Left forelimb (tissue), 1 donor: ENCODE measurements around the gene TP53TG3E.
"Not testable (repeated sequence)": the region's sequence is repeated elsewhere in the genome, so short reads cannot be mapped to it uniquely, and the experiment has no call there.

ENCODE experiments used
- DNase-seq: peaks from one replicate; pipeline ENCODE4 v3.0.0-alpha.2; 2018; ENCODE audit warnings: low spot score

Gene TP53TG3E, protein sequence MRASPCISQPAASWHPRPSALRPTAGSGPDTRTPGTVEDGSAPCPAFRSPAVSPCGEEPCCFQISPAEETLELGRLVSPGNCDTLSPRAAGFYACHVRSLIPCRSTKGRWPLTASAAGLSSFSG

DNA sequence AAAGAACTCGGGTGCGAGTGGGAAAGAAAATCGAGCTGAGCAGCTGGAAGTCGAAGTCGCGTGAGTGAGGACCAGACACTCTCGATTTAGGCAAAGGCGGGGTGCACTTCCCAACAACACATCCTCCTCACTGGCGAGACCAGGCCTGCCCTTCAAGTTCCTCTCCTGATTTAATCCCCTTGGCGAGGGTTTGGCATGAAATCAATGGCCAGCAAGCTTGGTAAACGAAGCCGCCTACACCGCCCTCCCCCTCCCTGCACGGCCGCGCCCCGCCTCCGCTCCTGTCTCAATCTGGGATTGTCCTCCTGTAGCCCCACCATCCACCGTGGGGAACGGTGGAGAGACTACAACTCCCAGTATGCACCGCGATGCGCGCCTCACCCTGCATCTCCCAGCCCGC is at the start of gene TP53TG3E:
TP53TG3E (plus strand) TSS at position 301 of the 400 bp plus-strand sequence; CDS start at position 369, 68 bp downstream.
- DNase-seq: not testable (repeated sequence)

DNA sequence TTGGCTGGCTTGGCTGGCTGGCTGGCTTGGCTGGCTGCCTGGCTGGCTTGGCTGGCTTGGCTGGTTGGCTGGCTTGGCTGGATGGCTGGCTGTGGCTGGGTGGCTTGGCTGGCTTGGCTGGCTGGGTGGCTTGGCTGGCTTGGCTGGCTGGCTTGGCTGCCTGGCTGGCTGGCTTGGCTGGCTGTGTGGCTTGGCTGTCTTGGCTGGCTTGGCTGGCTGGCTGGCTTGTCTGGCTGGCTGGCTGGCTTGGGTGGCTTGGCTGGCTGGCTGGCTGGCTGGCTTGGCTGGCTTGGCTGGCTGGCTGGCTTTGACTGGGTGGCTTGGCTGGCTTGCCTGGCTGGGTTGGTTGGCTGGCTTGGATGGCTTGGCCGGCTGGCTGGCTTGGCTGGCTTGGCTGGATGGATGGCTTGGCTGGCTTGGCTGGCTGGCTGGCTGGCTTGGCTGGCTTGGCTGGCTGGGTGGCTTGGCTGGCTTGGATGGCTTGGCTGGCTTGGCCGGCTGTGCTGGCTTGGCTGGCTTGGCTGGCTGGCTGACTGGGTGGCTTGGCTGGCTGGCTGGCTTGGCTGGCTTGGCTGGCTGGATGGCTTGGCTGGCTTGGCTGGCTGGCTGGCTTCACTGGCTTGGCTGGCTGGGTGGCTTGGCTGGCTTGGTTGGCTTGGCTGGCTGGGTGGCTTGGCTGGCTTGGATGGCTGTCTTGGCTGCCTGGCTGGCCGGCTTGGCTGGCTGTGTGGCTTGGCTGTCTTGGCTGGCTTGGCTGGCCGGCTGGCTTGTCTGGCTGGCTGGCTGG is 32.3 kb downstream of the TP53TG3E start:
- not testable (repeated sequence) for DNase-seq

DNA sequence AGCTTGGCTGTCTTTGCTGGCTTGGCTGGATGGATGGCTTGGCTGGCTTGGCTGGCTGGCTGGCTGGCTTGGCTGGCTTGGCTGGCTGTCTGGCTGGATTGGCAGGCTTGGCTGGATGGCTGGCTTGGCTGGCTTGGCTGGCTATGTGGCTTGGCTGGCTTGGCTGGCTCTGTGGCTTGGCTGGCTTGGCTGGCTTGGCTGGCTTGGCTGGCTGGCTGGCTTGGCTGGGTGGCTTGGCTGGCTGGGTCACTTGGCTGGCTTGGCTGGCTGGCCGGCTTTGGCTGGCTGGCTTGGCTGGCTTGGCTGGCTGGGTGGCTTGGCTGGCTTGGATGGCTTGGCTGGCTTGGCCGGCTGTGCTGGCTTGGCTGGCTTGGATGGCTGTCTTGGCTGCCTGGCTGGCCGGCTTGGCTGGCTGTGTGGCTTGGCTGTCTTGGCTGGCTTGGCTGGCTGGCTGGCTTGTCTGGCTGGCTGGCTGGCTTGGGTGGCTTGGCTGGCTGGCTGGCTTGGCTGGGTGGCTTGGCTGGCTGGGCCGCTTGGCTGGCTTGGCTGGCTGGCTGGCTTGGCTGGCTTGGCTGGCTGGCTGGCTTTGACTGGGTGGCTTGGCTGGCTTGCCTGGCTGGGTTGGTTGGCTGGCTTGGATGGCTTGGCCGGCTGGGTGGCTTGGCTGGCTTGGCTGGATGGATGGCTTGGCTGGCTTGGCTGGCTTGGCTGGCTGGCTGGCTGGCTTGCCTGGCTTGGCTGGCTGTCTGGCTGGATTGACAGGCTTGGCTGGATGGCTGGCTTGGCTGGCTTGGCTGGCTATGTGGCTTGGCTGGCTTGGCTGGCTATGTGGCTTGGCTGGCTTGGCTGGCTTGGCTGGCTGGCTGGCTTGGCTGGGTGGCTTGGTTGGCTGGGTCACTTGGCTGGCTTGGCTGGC is 33.8 kb downstream of the TP53TG3E start:
- DNase-seq: not testable (repeated sequence)

DNA sequence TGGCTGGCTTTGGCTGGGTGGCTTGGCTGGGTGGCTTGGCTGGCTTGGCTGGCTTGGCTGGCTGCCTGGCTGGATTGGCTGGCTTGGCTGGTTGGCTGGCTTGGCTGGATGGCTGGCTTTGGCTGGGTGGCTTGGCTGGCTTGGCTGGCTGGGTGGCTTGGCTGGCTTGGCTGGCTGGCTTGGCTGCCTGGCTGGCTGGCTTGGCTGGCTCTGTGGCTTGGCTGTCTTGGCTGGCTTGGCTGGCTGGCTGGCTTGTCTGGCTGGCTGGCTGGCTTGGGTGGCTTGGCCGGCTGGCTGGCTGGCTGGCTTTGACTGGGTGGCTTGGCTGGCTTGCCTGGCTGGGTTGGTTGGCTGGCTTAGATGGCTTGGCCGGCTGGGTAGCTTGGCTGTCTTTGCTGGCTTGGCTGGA is 34.4 kb downstream of the TP53TG3E start:
- not testable (repeated sequence) for DNase-seq

DNA sequence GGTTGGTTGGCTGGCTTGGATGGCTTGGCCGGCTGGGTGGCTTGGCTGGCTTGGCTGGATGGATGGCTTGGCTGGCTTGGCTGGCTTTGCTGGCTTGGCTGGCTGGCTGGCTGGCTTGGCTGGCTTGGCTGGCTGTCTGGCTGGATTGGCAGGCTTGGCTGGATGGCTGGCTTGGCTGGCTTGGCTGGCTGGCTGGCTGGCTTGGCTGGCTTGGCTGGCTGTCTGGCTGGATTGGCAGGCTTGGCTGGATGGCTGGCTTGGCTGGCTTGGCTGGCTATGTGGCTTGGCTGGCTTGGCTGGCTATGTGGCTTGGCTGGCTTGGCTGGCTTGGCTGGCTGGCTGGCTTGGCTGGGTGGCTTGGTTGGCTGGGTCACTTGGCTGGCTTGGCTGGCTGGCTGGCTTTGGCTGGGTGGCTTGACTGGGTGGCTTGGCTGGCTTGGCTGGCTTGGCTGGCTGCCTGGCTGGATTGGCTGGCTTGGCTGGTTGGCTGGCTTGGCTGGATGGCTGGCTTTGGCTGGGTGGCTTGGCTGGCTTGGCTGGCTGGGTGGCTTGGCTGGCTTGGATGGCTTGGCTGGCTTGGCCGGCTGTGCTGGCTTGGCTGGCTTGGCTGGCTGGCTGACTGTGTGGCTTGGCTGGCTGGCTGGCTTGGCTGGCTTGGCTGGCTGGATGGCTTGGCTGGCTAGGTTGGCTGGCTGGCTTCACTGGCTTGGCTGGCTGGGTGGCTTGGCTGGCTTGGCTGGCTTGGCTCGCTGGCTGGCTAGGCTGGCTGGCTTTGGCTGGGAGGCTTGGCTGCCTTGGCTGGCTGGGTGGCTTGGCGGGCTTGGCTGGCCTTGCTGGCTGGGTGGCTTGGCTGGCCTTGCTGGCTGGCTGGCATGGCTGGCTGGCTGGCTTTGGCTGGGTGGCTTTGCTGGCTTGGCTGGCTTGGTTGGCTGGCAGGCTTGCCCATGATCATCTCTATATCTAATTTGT is 35.3 kb downstream of the TP53TG3E start:
- DNase-seq: not testable (repeated sequence)
